B cell (primary cell): ENCODE results near the gene TMC6. TPM values are rescaled to one million over a fixed set of nuclear protein-coding genes. Genes with fewer than 3 reads are reported as not detected.
A peak's percentile ranks its signal among the peaks of the same experiment; 100 is the strongest.

Source experiments
- ATAC-seq: fragments of 200-7000 bp; cut with Tn5 transposase; one replicate; pipeline ENCODE4 v1.10.0; 2021; ENCODE audit warnings: low read depth, mild to moderate bottlenecking, moderate number of reproducible peaks, moderate library complexity
- CTCF ChIA-PET: fragments of 350-600 bp; sonication (Branson Sonifier 250); formaldehyde crosslinking; loops from one replicate; lab custom pipeline; 2021; ENCODE audit warnings: antibody characterized with exemption, inconsistent platforms; lab: Charles Lee
- POLR2A ChIA-PET: fragments of 350-600 bp; sonication (Branson Sonifier 250); formaldehyde crosslinking; loops from one replicate; lab custom pipeline; 2021; ENCODE audit warnings: antibody characterized with exemption; lab: Charles Lee
- DNase-seq: peaks from one replicate; pipeline ENCODE4 v3.0.0; 2013
- H2AFZ ChIP-seq: 2 replicates; pipeline ENCODE4 v1.6.1; 2012; ENCODE audit warnings: mild to moderate bottlenecking, low read depth, low read length; ENCODE audit not compliant: insufficient read depth, poor library complexity, severe bottlenecking
- H3K27ac ChIP-seq, 2 donors: 1 replicate in 1 of 2; 2 replicates in 1 of 2; pipeline ENCODE4 v1.5.1; 2012 to 2013; ENCODE audit warnings: low read length in 2 of 2, mild to moderate bottlenecking in 2 of 2, moderate library complexity in 1 of 2
- H3K27me3 ChIP-seq, 4 experiments: fragments of 200-600 bp in 1 of 4; sonication (generic) in 1 of 4; replicated peaks in 1 of 4; 1 replicate in 2 of 4; 2 replicates in 2 of 4; pipeline versions ENCODE4 v1.6.1 to v1.7.0; 2013 to 2016; ENCODE audit warnings: low read length in 3 of 4, mild to moderate bottlenecking in 2 of 4, mixed read lengths in 1 of 4, moderate library complexity in 1 of 4; ENCODE audit not compliant: insufficient read depth in 4 of 4, control insufficient read depth in 3 of 4; ENCODE audit errors: control extremely low read depth in 1 of 4
- H3K36me3 ChIP-seq, 2 experiments: replicated peaks in 1 of 2; 1 replicate in 1 of 2; 2 replicates in 1 of 2; pipeline versions ENCODE4 v1.6.1 to v1.7.1; 2013; ENCODE audit warnings: low read length in 1 of 2; ENCODE audit not compliant: insufficient read depth in 2 of 2, control insufficient read depth in 1 of 2; ENCODE audit errors: control extremely low read depth in 1 of 2, extremely low read depth in 1 of 2
- H3K4me1 ChIP-seq, 2 donors: fragments of 200-600 bp in 1 of 2; sonication (generic) in 1 of 2; 1 replicate in 1 of 2; 2 replicates in 1 of 2; pipeline versions ENCODE4 v1.5.1 to v1.6.1; 2013 to 2017; ENCODE audit warnings: low read length in 2 of 2; ENCODE audit not compliant: control insufficient read depth in 2 of 2, insufficient read depth in 2 of 2
- H3K4me2 ChIP-seq: replicated peaks from 2 replicates; pipeline ENCODE3; 2012; ENCODE audit warnings: mild to moderate bottlenecking, low read depth, low read length; ENCODE audit not compliant: poor library complexity, severe bottlenecking
- H3K4me3 ChIP-seq, 5 experiments: fragments of 200-600 bp in 1 of 5; sonication (generic) in 1 of 5; 1 replicate in 3 of 5; 2 replicates in 2 of 5; pipeline versions ENCODE4 v1.5.1 to v1.7.0; 2011 to 2016; ENCODE audit warnings: low read length in 4 of 5, mild to moderate bottlenecking in 4 of 5, low read depth in 2 of 5, control low read depth in 1 of 5, moderate library complexity in 1 of 5; ENCODE audit not compliant: insufficient read depth in 1 of 5; ENCODE audit errors: control extremely low read depth in 1 of 5, extremely low read depth in 1 of 5
- H3K79me2 ChIP-seq: fragments of 200-600 bp; sonication (generic); one replicate; pipeline ENCODE4 v1.6.0; 2016; ENCODE audit warnings: low read length; ENCODE audit not compliant: control insufficient read depth, insufficient read depth
- H3K9ac ChIP-seq: fragments of 200-600 bp; sonication (generic); 2 replicates; pipeline ENCODE4 v1.6.1; 2017; ENCODE audit warnings: mild to moderate bottlenecking, low read length, moderate library complexity
- H3K9me3 ChIP-seq, 3 donors: one replicate each; pipeline versions ENCODE4 v1.6.1 to v1.7.1; 2013; ENCODE audit warnings: low read length in 2 of 3; ENCODE audit not compliant: control insufficient read depth in 2 of 3, insufficient read depth in 1 of 3; ENCODE audit errors: control extremely low read depth in 1 of 3
- H4K20me1 ChIP-seq: 2 replicates; pipeline ENCODE4 v1.6.0; 2012; ENCODE audit warnings: mild to moderate bottlenecking, low read length; ENCODE audit not compliant: insufficient read depth, control insufficient read depth, poor library complexity, severe bottlenecking
- H3K27ac Mint-ChIP-seq: one replicate; pipeline ENCODE4 v1.8.0; 2021; ENCODE audit warnings: mixed read lengths
- H3K27me3 Mint-ChIP-seq: one replicate; pipeline ENCODE4 v1.8.0; 2021; ENCODE audit warnings: mixed read lengths
- H3K4me1 Mint-ChIP-seq: one replicate; pipeline ENCODE4 v1.8.0; 2021; ENCODE audit warnings: mixed read lengths
- H3K4me3 Mint-ChIP-seq: one replicate; pipeline ENCODE4 v1.8.0; 2021; ENCODE audit warnings: mixed read lengths
- H3K9me3 Mint-ChIP-seq: one replicate; pipeline ENCODE4 v1.8.0; 2022; ENCODE audit warnings: mixed read lengths; ENCODE audit not compliant: insufficient read depth
- CTCF ChIP-seq: fragments of 200-600 bp; IDR thresholded peaks from one replicate; pipeline ENCODE4 v1.8.0; 2022; ENCODE audit warnings: antibody characterized with exemption, mild to moderate bottlenecking
- EZH2 ChIP-seq: IDR thresholded peaks from 2 replicates; pipeline ENCODE4 v1.6.1; 2012; ENCODE audit warnings: borderline replicate concordance, low read depth, mild to moderate bottlenecking, moderate library complexity, low read length; ENCODE audit not compliant: insufficient read depth, poor library complexity, severe bottlenecking
- whole genome bisulfite sequencing: methylation state at CpG from one replicate; pipeline ENCODE4 v1.1.5; 2013; ENCODE audit warnings: missing lambda C conversion rate; ENCODE audit not compliant: insufficient coverage; 5-methylcytosine and 5-hydroxymethylcytosine counted together
- intact Hi-C: fragments of 100-400 bp; cut with micrococcal nuclease; formaldehyde crosslinking; loops from one replicate; pipeline ENCODE4 v1.10.0; 2022
- polyA plus RNA-seq: library from polyadenylated mRNA; depleted of rRNA; stranded (reverse); fragments of >200 nt; gene quantifications from 2 replicates; pipeline ENCODE4 v1.2.3, GENCODE V29; 2012
- total RNA-seq, 2 donors: library from RNA; stranded (reverse); fragments of 120-200 nt in 1 of 2; gene quantifications; 1 replicate in 1 of 2; 2 replicates in 1 of 2; pipeline versions ENCODE4 v1.2.3 to v1.2.4, GENCODE V29; 2013 to 2022

Gene TMC6
- total and polyA plus RNA-seq, 2 donors (not counting 1 experiment from before 2014, with no cell fraction given) = 374 to 891 TPM

DNA sequence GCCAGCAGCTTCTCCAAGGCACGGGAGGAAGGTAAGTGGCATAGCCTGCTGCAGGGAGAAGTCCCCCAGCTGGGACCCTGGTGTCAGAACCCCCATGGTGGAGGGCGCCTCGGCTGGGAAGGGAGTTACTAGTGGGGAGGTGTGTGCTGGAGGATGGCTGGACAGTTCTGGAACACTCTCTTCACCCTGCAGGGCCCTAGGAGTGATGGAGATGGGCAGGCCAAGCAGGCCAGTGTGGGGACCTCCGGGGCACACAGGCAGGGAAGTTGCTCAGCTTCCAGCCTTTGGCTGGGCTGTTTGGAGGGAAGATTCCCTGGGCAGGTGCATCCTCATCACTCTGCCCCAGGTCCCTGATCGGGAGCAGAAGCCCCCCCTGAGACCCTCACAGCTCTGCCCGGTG, 18.3 kb upstream of the TMC6 start:
- peak overlapping the region; percentile 95 for H3K27ac Mint-ChIP-seq
- TF ChIP-seq EZH2 (no peak), CTCF (no peak)
- CTCF ChIA-PET = interaction anchor here (0.8 to 5.3 kb wide), 3 partner anchors 10 to 30 kb away, joined by 3 to 34 read pairs (median 4); no protein-coding TSS in a partner anchor
- H3K9me3 Mint-ChIP-seq = no peaks in the 10 kb centered on the region
- Histone ChIP-seq H2AFZ (peak overlapping the region; percentile 41), H3K36me3 (peaks cover 0 to 9% of the 10 kb centered on the region in 2 experiments), H3K4me2 (peak overlapping the region; percentile 67), H3K4me3 (no peak overlapping the region), H3K79me2 (peaks cover 23% of the 10 kb centered on the region), H3K27me3 (no peaks in the 10 kb centered on the region), H3K4me1 (peaks cover 71 to 90% of the 10 kb centered on the region in 2 donors), H3K9me3 (peaks cover 0 to 13% (median 0%) of the 10 kb centered on the region in 3 donors), H3K27ac (peak overlapping the region; percentile 97 to 98), H3K9ac (peak overlapping the region; percentile 38), H4K20me1 (no peaks in the 10 kb centered on the region)
- WGBS = 94% methylated on average over 5 of the region's 6 CpGs
- DNase-seq = no peak
- ATAC-seq = no peak
- peak overlapping the region; percentile 79 for H3K4me3 Mint-ChIP-seq
- no peaks in the 10 kb centered on the region for H3K27me3 Mint-ChIP-seq
- POLR2A ChIA-PET = interaction anchor here (0.8 to 2.4 kb wide), 9 partner anchors 9 to 29 kb away, joined by 3 to 11 read pairs (median 4); partner anchors contain the start of genes TMC6 and TMC8
- H3K4me1 Mint-ChIP-seq = peaks cover 79% of the 10 kb centered on the region
- intact Hi-C loops = loop anchor here (1.0 to 2.0 kb wide), 2 partner anchors 8 to 14 kb away; no protein-coding TSS in a partner anchor

- H3K36me3 ChIP-seq = peaks cover 0 to 13% of the 10 kb centered on the region in 2 experiments
- Mint-ChIP-seq H3K27me3 (no peaks in the 10 kb centered on the region), H3K4me1 (peaks cover 78% of the 10 kb centered on the region), H3K27ac (peak overlapping the region; percentile 95), H3K4me3 (peak overlapping the region; percentile 79), H3K9me3 (no peaks in the 10 kb centered on the region)
- ChIA-PET POLR2A (interaction anchor here (0.8 to 2.4 kb wide), 9 partner anchors 8 to 30 kb away, joined by 3 to 11 read pairs (median 4); partner anchors contain the start of genes TMC6 and TMC8), CTCF (interaction anchor here (0.8 to 5.3 kb wide), 3 partner anchors 10 to 30 kb away, joined by 3 to 34 read pairs (median 4); no protein-coding TSS in a partner anchor)
- ATAC-seq (no peak), DNase-seq (no peak)
- peak overlapping the region; percentile 97 to 98 for H3K27ac ChIP-seq
- TF ChIP-seq EZH2 = no peak
- no peak for TF ChIP-seq CTCF
- H3K4me3 ChIP-seq = no peak overlapping the region
- intact Hi-C loops = loop anchor here (2.0 kb wide), 1 partner anchor 14 kb away; no protein-coding TSS in a partner anchor
- H3K4me2 ChIP-seq = peak overlapping the region; percentile 67
- H3K9ac ChIP-seq = peak overlapping the region; percentile 38
- H2AFZ ChIP-seq = no peak overlapping the region
- H3K4me1 ChIP-seq = peaks cover 71 to 90% of the 10 kb centered on the region in 2 donors
- no peaks in the 10 kb centered on the region for H3K27me3 ChIP-seq
- H3K79me2 ChIP-seq = peaks cover 23% of the 10 kb centered on the region
- no peaks in the 10 kb centered on the region for H4K20me1 ChIP-seq
- H3K9me3 ChIP-seq = peaks cover 0 to 10% (median 0%) of the 10 kb centered on the region in 3 donors
- 100% methylated on average over 2 of the region's 7 CpGs for WGBS
These were observed 17.9 kb upstream of the TMC6 start for GRCh38 chr17:78146471-78146869.
